AG04449 (cell line): Measurements from ENCODE around the gene MTAP.

ENCODE experiments used
- CTCF ChIA-PET: fragments of 350-600 bp; formaldehyde crosslinking; extraction: SDS; loops from one replicate; lab custom pipeline; 2021; ENCODE audit warnings: antibody characterized with exemption; lab: Yijun Ruan, JAX
- POLR2A ChIA-PET: fragments of 400-600, 350-600 bp; formaldehyde crosslinking; extraction: SDS; loops from one replicate; lab custom pipeline; 2020; ENCODE audit warnings: antibody characterized with exemption, inconsistent platforms; lab: Yijun Ruan, JAX
- DNase-seq: peaks from one replicate; pipeline ENCODE4 v3.0.0-alpha.2; 2010; ENCODE audit warnings: low read depth, low spot score
- H3K4me3 ChIP-seq: 2 replicates; pipeline ENCODE4 v1.5.1; 2011; ENCODE audit warnings: low read depth, mild to moderate bottlenecking, control low read depth, low read length
- TF ChIP-seq, protein P1 (sequence below): IDR thresholded peaks from one replicate; pipeline ENCODE4 v1.5.1; 2011; ENCODE audit warnings: mild to moderate bottlenecking, moderate library complexity, low read length, control low read depth, inconsistent platforms; ENCODE audit not compliant: insufficient read depth; ENCODE audit errors: missing control alignments

Gene MTAP

DNA sequence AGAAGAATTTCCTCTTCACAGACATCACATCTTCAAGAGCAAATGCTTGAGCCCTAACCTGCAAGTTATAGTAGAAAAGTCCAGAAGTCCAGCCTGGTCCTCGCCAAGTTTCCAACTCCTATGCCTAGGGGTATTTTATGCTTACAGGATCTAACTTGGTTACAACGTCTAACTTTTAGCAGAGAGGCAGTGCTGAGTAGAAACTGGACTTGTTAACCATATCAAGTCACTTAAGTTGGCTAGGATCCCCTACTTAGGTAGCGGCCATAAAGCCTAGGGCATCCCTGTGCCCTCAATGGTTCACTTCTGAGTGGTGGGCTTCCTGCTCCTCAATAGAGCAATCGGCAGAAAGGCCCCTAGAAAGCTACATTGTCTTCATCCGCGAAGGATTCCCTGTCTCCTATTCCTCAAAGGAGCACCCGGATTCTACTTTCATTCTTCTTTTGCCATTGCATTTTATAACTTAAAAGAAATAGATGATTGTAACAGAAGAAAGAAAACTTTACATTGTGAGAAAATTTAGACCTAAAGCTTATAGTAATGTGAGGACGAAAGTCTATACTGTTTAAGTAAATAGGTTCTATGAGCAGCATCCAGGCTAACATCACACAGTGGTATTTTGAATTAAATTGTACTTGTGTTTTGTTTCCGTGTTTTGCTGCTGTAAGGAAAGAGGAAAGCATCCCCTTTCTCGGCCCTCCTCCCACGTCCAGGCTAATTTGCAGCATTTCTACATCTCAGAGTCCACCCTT lies 1.3 kb upstream of the MTAP start:
- peak overlapping the region; percentile 78 for H3K4me3 ChIP-seq
- DNase-seq, result no peak
- POLR2A ChIA-PET, result interaction anchor here (0.8 kb wide), 1 partner anchor 142 kb away, joined by 3 read pairs; no protein-coding TSS in a partner anchor
- TF ChIP-seq, protein P1, sequence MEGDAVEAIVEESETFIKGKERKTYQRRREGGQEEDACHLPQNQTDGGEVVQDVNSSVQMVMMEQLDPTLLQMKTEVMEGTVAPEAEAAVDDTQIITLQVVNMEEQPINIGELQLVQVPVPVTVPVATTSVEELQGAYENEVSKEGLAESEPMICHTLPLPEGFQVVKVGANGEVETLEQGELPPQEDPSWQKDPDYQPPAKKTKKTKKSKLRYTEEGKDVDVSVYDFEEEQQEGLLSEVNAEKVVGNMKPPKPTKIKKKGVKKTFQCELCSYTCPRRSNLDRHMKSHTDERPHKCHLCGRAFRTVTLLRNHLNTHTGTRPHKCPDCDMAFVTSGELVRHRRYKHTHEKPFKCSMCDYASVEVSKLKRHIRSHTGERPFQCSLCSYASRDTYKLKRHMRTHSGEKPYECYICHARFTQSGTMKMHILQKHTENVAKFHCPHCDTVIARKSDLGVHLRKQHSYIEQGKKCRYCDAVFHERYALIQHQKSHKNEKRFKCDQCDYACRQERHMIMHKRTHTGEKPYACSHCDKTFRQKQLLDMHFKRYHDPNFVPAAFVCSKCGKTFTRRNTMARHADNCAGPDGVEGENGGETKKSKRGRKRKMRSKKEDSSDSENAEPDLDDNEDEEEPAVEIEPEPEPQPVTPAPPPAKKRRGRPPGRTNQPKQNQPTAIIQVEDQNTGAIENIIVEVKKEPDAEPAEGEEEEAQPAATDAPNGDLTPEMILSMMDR, result no peak
- CTCF ChIA-PET, result interaction anchor here (1.1 to 6.8 kb wide), 9 partner anchors 10 to 475 kb away, joined by 3 to 34 read pairs (median 4); no protein-coding TSS in a partner anchor

DNA sequence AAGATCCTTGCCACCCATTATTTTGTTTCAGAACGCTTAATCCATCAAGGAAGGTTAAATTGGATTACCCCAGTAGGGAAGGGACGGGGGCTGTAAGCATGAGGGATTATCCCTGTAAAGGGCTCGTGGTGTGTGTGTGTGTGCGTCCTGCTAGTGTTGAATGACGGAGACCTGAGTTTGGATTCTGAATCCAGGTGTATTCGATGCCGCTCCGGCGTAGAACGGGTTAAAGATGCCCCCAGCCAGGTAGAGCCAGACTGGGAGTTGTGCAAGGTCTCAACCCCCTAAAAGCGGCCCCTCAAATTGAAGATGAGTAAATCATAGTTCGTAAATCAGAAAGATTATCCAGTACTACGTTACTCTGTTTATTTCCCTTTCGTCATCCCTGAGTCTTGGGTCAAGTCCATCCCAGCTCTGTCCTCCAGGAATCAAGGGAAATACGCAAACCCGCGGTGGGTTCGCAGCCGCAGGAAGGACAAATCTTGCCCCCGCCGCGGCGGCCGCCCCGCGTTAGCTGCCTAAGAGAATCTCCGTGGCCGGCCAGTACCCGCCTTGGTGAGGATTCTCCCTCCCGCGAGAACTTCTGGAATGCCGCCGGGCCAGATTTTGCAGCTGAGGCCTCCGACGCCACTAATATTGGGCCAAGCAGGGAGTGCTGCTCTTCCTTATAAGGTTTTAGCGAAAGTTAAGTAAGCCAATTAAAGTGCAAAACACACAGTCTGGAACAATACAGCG lies 586 bp upstream of the MTAP start:
- CTCF ChIA-PET, result interaction anchor here (1.1 to 6.8 kb wide), 8 partner anchors 11 to 476 kb away, joined by 3 to 34 read pairs (median 4); no protein-coding TSS in a partner anchor
- no peak for DNase-seq
- POLR2A ChIA-PET, result interaction anchor here (0.6 to 1.5 kb wide), 7 partner anchors 11 to 473 kb away, joined by 3 to 8 read pairs (median 3); partner anchors contain the start of gene CDKN2B
- peak overlapping the region; percentile 78 for H3K4me3 ChIP-seq
- TF ChIP-seq, protein P1, result no peak

DNA sequence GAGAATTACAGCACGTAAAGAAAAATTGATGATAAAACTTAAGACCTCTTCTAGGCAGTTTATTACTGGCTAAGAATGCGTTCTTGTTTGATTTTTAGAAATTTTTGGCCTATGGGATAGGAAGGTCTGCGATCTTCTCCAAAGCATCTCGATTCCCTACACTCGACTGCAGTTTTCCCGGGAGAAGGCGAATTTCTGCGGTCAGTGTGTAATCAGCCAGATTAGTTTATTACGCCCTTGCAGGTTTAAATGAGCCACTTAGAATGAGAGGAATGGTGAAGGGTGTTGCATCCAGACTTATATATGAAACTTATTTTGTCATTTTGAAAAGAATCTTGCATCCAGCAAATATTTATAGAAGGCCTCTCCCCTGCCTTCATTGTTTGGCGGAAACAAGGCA lies 1.2 kb downstream of the MTAP start:
- no peak for DNase-seq
- ChIA-PET CTCF (interaction anchor here (1.0 to 6.8 kb wide), 6 partner anchors 9 to 435 kb away, joined by 3 to 34 read pairs (median 5); no protein-coding TSS in a partner anchor), POLR2A (interaction anchor here (0.7 kb wide), 1 partner anchor 244 kb away, joined by 3 read pairs; no protein-coding TSS in a partner anchor)
- TF ChIP-seq, protein P1, result no peak
- H3K4me3 ChIP-seq, result peak overlapping the region; percentile 78

DNA sequence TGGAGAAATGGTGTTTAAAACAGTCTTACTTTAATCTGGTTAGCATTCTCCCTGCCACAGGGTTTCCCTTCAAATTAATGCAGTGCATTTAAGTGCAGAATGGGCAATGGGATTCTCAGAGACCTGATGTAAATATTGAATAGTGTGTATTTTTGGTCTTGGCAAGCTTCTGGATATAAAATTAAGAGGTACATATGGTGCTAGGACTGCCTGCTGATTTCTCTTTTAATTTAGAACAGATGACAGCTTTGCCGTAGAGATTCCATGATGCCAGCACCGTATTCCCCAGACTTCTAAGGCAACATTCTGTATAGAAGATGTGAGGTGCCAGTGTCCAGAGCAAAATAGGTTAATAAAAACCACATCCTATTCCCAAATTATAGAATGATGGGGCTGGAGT lies 1.9 kb downstream of the MTAP start:
- POLR2A ChIA-PET, result no interaction called here
- CTCF ChIA-PET, result interaction anchor here (1.1 to 6.8 kb wide), 7 partner anchors 9 to 440 kb away, joined by 4 to 34 read pairs (median 5); no protein-coding TSS in a partner anchor
- TF ChIP-seq, protein P1, result no peak
- H3K4me3 ChIP-seq, result peak overlapping the region; percentile 78
- DNase-seq, result no peak

GRCh38 chr9:21804791-21805190 lies 2.4 kb downstream of the MTAP start:
- peak overlapping the region; percentile 78; the same call in 1 of the 2 replicates for H3K4me3 ChIP-seq
- DNase-seq, result no peak
- TF ChIP-seq, protein P1, result no peak
- ChIA-PET POLR2A (no interaction called here), CTCF (interaction anchor here (1.0 to 6.8 kb wide), 7 partner anchors 8 to 569 kb away, joined by 3 to 34 read pairs (median 5); no protein-coding TSS in a partner anchor)
